Middle frontal gyrus (tissue), 1 donor: Measurements from ENCODE around the gene SLC36A4.
"Not testable (repeated sequence)": the region's sequence is repeated elsewhere in the genome, so short reads cannot be mapped to it uniquely, and the experiment has no call there.

Source experiments
- DNase-seq: peaks from one replicate; pipeline ENCODE4 v3.0.0-alpha.2; 2015; ENCODE audit warnings: low spot score; ENCODE audit errors: extremely low spot score

The SLC36A4 gene

GRCh38 chr11:93123351-93123898, 74.4 kb downstream of the SLC36A4 start:
- DNase-seq, result no peak

DNA sequence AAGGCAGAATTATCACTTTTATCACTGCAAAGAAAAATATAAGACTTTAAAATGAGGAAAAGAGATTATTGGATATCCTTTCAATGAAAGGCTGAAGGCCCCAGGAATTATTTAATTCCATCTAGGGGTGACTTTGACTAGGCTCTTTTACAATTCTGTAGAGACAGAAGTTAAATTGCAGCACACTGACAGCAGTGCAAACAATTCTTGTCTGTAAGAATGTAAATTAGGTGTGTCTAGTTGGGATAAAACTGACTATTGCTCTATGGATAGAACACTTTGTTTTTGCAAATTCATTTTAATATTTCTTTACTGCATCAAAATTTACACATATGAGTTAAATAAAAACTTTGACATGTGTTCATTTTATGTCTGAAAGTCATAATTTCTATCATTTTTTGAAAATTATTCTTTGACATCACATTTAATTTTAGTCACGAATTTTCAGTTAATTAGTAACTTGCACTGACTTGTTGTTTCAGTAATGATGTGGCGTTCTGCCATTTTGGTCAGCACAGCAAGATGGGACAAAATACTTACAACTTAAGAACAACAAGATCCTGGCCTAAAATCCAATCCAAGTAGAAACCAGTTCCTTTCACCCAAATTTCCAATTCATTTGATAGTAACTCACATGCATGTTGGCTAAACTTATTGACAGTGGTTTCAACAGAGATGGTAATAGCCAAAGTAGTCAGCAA, 75.1 kb downstream of the SLC36A4 start:
- no peak for DNase-seq

- no peak for DNase-seq
These were observed 79.5 kb downstream of the SLC36A4 start for GRCh38 chr11:93118276-93118675.

GRCh38 chr11:93117565-93117964, 80.2 kb downstream of the SLC36A4 start:
- DNase-seq, result no peak

- DNase-seq, result no peak
These were observed 81.0 kb downstream of the SLC36A4 start for GRCh38 chr11:93116641-93117441.

GRCh38 chr11:93114304-93114703, 83.5 kb downstream of the SLC36A4 start:
- DNase-seq, result no peak

DNA sequence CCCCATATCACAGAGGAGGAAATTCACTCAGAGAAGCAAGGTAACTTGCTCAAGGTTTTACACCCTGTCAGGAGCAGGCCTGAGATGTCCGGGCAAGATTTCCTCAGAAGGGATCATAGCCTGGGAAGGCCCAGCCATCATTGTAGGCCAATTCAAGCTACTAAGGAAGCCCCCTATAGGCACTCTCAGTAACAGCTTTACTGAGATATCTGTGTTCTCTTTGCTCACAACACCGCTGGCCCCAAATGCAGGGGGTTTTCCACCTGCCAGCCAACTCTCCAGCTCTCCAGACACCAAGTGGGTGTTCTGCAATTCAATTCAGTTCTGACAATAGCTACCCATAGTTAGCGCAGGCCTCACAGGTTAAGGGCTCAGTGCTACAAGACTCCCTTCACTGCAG, 84.0 kb downstream of the SLC36A4 start:
- no peak for DNase-seq

GRCh38 chr11:93111147-93111546, 86.6 kb downstream of the SLC36A4 start:
- not testable (repeated sequence) for DNase-seq

DNA sequence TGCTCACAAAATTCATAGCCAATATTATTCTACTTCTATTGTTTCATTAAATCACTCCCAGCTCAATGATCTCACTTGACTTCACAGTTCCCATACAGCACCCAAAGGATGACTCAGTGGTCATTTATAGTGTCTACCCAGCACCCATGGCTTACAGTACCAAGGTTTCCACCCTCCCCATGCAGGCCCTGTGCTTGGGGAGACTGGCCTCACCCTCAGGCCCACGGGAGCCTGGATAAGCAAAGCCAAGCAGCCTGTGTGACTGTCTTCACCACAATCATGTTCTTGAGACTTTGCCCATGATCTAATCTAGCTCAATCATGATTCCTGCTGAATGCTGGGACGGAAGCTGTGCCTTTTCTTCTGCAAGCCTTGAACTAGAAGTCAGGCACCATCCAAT, 97.6 kb downstream of the SLC36A4 start:
- DNase-seq, result no peak

DNA sequence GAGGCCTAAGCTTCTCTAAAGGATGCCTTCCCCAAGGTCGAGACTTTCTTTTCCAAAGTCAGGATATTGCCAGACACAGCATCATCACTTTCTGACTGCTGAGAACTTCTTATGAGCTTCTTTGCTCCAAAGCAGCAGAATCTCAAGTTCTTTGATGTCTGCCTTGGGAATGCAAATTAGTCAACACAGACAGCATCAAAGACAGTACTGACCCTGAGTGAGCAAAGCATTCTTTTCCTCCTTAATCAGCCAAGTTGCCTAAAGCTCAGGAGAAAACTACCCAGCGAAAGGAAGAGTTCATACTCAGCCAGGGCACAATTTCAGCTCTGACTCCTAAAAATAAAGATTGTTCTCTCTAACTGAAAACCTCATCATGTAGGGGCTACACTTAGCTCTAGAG, 98.0 kb downstream of the SLC36A4 start:
- no peak for DNase-seq
